ENCODE data around the gene ANKRD17. TPM values are rescaled to one million over a fixed set of nuclear protein-coding genes. Genes with fewer than 3 reads are reported as not detected.
"Not testable (repeated sequence)": the region's sequence is repeated elsewhere in the genome, so short reads cannot be mapped to it uniquely, and the experiment has no call there.

The ANKRD17 gene
- total and polyA plus RNA-seq, 7 donors = 6.0 to 55.1 (median 41.1) TPM

DNA sequence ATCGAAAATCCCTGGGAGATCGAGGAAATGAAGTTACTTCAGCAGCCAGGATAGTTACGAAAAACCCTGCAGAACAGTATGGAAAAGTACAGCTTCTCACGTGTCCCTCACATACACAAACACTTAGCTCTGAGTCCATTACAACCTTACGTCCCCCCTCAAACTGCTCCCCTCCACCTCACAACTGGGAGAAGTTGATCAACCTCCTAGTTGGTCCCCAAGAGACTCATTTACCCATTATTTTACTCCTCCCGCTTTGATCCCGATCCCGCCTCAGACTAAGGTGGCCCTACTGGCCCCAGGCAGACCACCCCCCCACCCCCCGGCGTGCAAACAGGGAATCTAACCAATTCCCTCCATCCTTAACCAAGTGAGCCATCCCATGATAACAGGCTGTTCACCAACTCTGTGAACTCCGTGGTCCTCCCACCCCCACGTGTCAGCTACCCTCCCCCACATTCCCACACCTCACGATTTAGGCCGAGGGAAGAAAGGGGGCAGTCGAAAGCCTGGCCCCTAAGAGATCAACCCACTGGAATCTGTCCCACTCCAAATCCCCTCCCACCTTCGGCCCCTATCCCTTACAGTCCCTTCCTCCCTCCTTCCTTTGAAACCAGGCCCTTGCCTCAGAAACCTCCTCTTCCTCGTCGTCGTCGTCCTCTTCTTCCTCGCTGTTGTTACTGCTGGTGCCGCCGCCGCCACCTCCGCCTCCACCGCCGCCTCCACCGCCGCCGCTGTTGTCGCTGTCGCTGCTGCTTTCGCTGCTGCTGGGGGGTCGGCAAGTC, 755 bp downstream of the ANKRD17 start:
- intact Hi-C loops (cut with DNase I) = loop anchor here (1.0 to 10.0 kb wide), 4 partner anchors 35 to 189 kb away; partner anchors contain the start of gene COX18
- WGBS, 2 donors = 0 to 1% methylated on average over 34 of the region's 34 CpGs
- H3K4me1 ChIP-seq = peaks cover 0 to 58% (median 52%) of the 10 kb centered on the region in 4 donors
- no peaks in the 10 kb centered on the region for H3K9me3 ChIP-seq
- H3K27me3 ChIP-seq = no peaks in the 10 kb centered on the region
- no peaks in the 10 kb centered on the region for H3K36me3 ChIP-seq
- H3K4me3 ChIP-seq = peak overlapping the region; percentile 73 to 94 (median 88)
- peak overlapping the region; percentile 94 to 98 (median 97) for H3K27ac ChIP-seq
- no peak for TF ChIP-seq POLR2AphosphoS5 (IDR thresholded peaks at IDR 0.05)
- TF ChIP-seq EP300 (IDR thresholded peaks at IDR 0.05) = no peak
- TF ChIP-seq, protein P1, sequence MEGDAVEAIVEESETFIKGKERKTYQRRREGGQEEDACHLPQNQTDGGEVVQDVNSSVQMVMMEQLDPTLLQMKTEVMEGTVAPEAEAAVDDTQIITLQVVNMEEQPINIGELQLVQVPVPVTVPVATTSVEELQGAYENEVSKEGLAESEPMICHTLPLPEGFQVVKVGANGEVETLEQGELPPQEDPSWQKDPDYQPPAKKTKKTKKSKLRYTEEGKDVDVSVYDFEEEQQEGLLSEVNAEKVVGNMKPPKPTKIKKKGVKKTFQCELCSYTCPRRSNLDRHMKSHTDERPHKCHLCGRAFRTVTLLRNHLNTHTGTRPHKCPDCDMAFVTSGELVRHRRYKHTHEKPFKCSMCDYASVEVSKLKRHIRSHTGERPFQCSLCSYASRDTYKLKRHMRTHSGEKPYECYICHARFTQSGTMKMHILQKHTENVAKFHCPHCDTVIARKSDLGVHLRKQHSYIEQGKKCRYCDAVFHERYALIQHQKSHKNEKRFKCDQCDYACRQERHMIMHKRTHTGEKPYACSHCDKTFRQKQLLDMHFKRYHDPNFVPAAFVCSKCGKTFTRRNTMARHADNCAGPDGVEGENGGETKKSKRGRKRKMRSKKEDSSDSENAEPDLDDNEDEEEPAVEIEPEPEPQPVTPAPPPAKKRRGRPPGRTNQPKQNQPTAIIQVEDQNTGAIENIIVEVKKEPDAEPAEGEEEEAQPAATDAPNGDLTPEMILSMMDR (IDR thresholded peaks at IDR 0.05) = no peak
- TF ChIP-seq POLR2A (IDR thresholded peaks at IDR 0.05) = no peak
- no peak for DNase-seq

DNA sequence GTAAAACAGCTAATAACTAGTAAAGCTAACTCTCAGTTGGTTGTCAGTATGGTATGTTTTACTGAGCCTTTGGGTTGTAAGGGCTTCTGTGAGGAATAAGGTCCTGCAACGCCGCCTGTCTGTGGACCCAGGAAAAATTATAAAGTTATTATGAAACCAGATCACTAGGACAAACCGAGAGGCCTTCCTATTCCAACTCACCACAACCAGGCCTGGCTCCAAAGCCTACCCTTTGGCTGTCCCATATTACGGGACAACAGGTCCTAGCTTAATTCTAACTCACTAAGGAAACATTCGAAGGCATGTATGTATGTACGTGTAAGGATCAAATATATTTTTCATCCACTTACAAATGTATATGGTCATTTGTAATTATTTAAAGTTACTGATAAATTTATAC, 1.4 kb downstream of the ANKRD17 start:
- 1% methylated on average over 6 of the region's 6 CpGs for WGBS, 2 donors
- no peaks in the 10 kb centered on the region for H3K9me3 ChIP-seq
- peaks cover 0 to 64% (median 56%) of the 10 kb centered on the region in 4 donors for H3K4me1 ChIP-seq
- H3K27me3 ChIP-seq = no peaks in the 10 kb centered on the region
- H3K27ac ChIP-seq = peak overlapping the region; percentile 94 to 98 (median 97)
- H3K4me3 ChIP-seq = peak overlapping the region; percentile 73 to 94 (median 88)
- intact Hi-C loops (cut with DNase I) = loop anchor here (5.0 to 10.0 kb wide), 2 partner anchors 110 to 132 kb away; no protein-coding TSS in a partner anchor
- TF ChIP-seq POLR2AphosphoS5 (IDR thresholded peaks at IDR 0.05) (peak in 3 of 4 donors; percentile 32 to 53 (median 49)), POLR2A (IDR thresholded peaks at IDR 0.05) (no peak)
- TF ChIP-seq, protein P1 (IDR thresholded peaks at IDR 0.05) = peak; percentile 69 to 79 (median 75)
- peak; percentile 90 for DNase-seq
- peaks cover 0 to 5% (median 0%) of the 10 kb centered on the region in 4 donors for H3K36me3 ChIP-seq

DNA sequence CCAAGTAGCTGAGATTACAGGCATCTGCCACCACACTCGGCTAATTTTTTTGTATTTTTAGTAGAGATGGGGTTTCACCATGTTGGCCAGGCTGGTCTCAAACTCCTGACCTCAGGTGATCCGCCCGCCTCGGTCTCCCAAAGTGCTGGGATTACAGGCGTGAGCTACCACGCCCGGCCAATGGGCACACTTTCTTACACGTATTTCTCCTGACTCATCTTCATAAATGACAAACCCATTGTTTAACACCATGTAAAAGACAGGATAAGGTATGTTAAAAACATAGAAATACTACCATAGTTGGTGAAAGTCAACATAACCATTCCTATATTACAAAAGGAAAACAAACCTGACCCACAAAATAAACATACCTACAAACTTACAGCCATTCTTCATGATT, 2.8 kb downstream of the ANKRD17 start:
- not testable (repeated sequence) for H3K9me3 ChIP-seq, H3K4me3 ChIP-seq, H3K36me3 ChIP-seq, H3K27me3 ChIP-seq, DNase-seq, H3K27ac ChIP-seq
- intact Hi-C loops (cut with DNase I) = loop anchor here (5.0 to 10.0 kb wide), 2 partner anchors 109 to 131 kb away; no protein-coding TSS in a partner anchor
- 35 to 78% methylated on average over 8 of the region's 8 CpGs for WGBS, 2 donors
- peaks cover 0 to 68% (median 61%) of the 10 kb centered on the region in 4 donors for H3K4me1 ChIP-seq

- Histone ChIP-seq H3K36me3 (peaks cover 0 to 7% (median 0%) of the 10 kb centered on the region in 4 donors), H3K4me1 (peaks cover 0 to 54% (median 50%) of the 10 kb centered on the region in 4 donors), H3K27me3 (no peaks in the 10 kb centered on the region), H3K9me3 (no peaks in the 10 kb centered on the region), H3K27ac (no peak overlapping the region), H3K4me3 (no peak overlapping the region)
- intact Hi-C loops (cut with DNase I) = loop anchor here (10.0 kb wide), 1 partner anchor 127 kb away; no protein-coding TSS in a partner anchor
- no peak for DNase-seq
- TF ChIP-seq POLR2A (IDR thresholded peaks at IDR 0.05) = no peak
Observed at GRCh38 chr4:73252001-73252400, 6.6 kb downstream of the ANKRD17 start.

- intact Hi-C loops (cut with DNase I) = loop anchor here (10.0 kb wide), 1 partner anchor 127 kb away; no protein-coding TSS in a partner anchor
- H3K27ac ChIP-seq = no peak overlapping the region
- TF ChIP-seq POLR2AphosphoS5 (IDR thresholded peaks at IDR 0.05) (no peak), EP300 (IDR thresholded peaks at IDR 0.05) (no peak), POLR2A (IDR thresholded peaks at IDR 0.05) (no peak)
- TF ChIP-seq, protein P1 (IDR thresholded peaks at IDR 0.05) = no peak
- no peaks in the 10 kb centered on the region for H3K9me3 ChIP-seq
- no peaks in the 10 kb centered on the region for H3K27me3 ChIP-seq
- peaks cover 0 to 48% (median 44%) of the 10 kb centered on the region in 4 donors for H3K4me1 ChIP-seq
- WGBS, 2 donors = 92 to 96% methylated on average over 2 of the region's 2 CpGs
- H3K36me3 ChIP-seq = peaks cover 0 to 7% (median 0%) of the 10 kb centered on the region in 4 donors
- DNase-seq = no peak
- H3K4me3 ChIP-seq = no peak overlapping the region
Observed at GRCh38 chr4:73251384-73251783, 7.2 kb downstream of the ANKRD17 start.

Data from sigmoid colon (tissue), 7 donors.